Keratinocyte (primary cell): Measurements from ENCODE around the gene PRR27. TPM values are rescaled to one million over a fixed set of nuclear protein-coding genes. Genes with fewer than 3 reads are reported as not detected.

Source experiments
- DNase-seq: peaks from one replicate; pipeline ENCODE4 v3.0.0-alpha.2; 2011; ENCODE audit warnings: low read depth, missing footprints, low spot score
- FAIRE-seq: peaks from 2 replicates; lab custom pipeline; 2011; peaks lifted over from hg19 to GRCh38; lab: Jason Lieb, UNC
- H2AFZ ChIP-seq: 2 replicates; pipeline ENCODE4 v1.6.0; 2012; ENCODE audit warnings: low read length, control low read depth, inconsistent platforms; ENCODE audit not compliant: control insufficient read depth
- H3K27ac ChIP-seq: 2 replicates; pipeline ENCODE4 v1.5.1; 2011; ENCODE audit warnings: low read length; ENCODE audit not compliant: control insufficient read depth, insufficient read depth
- H3K27me3 ChIP-seq: 3 replicates; pipeline ENCODE4 v1.6.0; 2011; ENCODE audit warnings: low read length; ENCODE audit not compliant: control insufficient read depth, insufficient read depth; ENCODE audit errors: extremely low read depth
- H3K36me3 ChIP-seq, 2 experiments: 2 replicates in 1 of 2; 3 replicates in 1 of 2; pipeline ENCODE4 v1.5.1; 2011; ENCODE audit warnings: low read length in 2 of 2, mild to moderate bottlenecking in 1 of 2; ENCODE audit not compliant: control insufficient read depth in 2 of 2, insufficient read depth in 2 of 2; ENCODE audit errors: extremely low read depth in 1 of 2
- H3K4me1 ChIP-seq: 3 replicates; pipeline ENCODE4 v1.5.1; 2011; ENCODE audit warnings: low read length; ENCODE audit not compliant: control insufficient read depth, insufficient read depth; ENCODE audit errors: extremely low read depth
- H3K4me2 ChIP-seq: 3 replicates; pipeline ENCODE4 v1.6.0; 2011; ENCODE audit warnings: low read depth, low read length; ENCODE audit not compliant: control insufficient read depth, insufficient read depth; ENCODE audit errors: extremely low read depth
- H3K4me3 ChIP-seq, 3 experiments: fragments of 200-600 bp in 1 of 3; sonication (generic) in 1 of 3; 2 replicates in 2 of 3; 3 replicates in 1 of 3; pipeline ENCODE4 v1.5.1; 2011 to 2016; ENCODE audit warnings: low read length in 3 of 3, mild to moderate bottlenecking in 3 of 3, control low read depth in 2 of 3, inconsistent platforms in 1 of 3, low read depth in 1 of 3, mixed read lengths in 1 of 3, mixed run types in 1 of 3, moderate library complexity in 1 of 3; ENCODE audit not compliant: control insufficient read depth in 2 of 3, insufficient read depth in 2 of 3; ENCODE audit errors: extremely low read depth in 1 of 3
- H3K79me2 ChIP-seq: 2 replicates; pipeline ENCODE4 v1.6.0; 2012; ENCODE audit warnings: low read length; ENCODE audit not compliant: control insufficient read depth, insufficient read depth
- H3K9ac ChIP-seq: 3 replicates; pipeline ENCODE4 v1.6.0; 2011; ENCODE audit warnings: low read length; ENCODE audit not compliant: control insufficient read depth, insufficient read depth; ENCODE audit errors: extremely low read depth
- H3K9me1 ChIP-seq: 3 replicates; pipeline ENCODE4 v1.6.0; 2011; ENCODE audit warnings: low read length; ENCODE audit not compliant: control insufficient read depth, insufficient read depth; ENCODE audit errors: extremely low read depth
- H3K9me3 ChIP-seq: 2 replicates; pipeline ENCODE4 v1.5.1; 2012; ENCODE audit warnings: low read depth, low read length; ENCODE audit not compliant: control insufficient read depth
- H4K20me1 ChIP-seq: 3 replicates; pipeline ENCODE4 v1.6.0; 2011; ENCODE audit warnings: low read length; ENCODE audit not compliant: control insufficient read depth, insufficient read depth; ENCODE audit errors: extremely low read depth
- CTCF ChIP-seq, 3 experiments: IDR thresholded peaks in 1 of 3; conservative IDR thresholded peaks in 1 of 3; optimal IDR thresholded peaks in 1 of 3; 2 replicates in 2 of 3; 3 replicates in 1 of 3; pipeline versions ENCODE3 to v1.5.1; 2011; ENCODE audit warnings: low read length in 3 of 3, mild to moderate bottlenecking in 3 of 3, moderate library complexity in 2 of 3, control low read depth in 1 of 3, inconsistent platforms in 1 of 3; ENCODE audit not compliant: insufficient read depth in 2 of 3; ENCODE audit errors: extremely low read depth in 1 of 3
- EZH2 ChIP-seq: IDR thresholded peaks from one replicate; pipeline ENCODE4 v1.6.1; 2012; ENCODE audit warnings: inconsistent platforms, mild to moderate bottlenecking, low read length, moderate library complexity
- dilution Hi-C: fragments of 300-500 bp; cut with MboI; formaldehyde crosslinking; loops from one replicate; pipeline ENCODE4 v1.7.0; 2020; ENCODE audit warnings: low sequenced_read_pairs; ENCODE audit not compliant: extremely low pct_ligation_motif_present
- polyA plus RNA-seq, 5 experiments: library from polyadenylated mRNA; depleted of rRNA in 3 of 5; stranded (reverse) in 3 of 5; stranded (forward) in 1 of 5; unstranded in 1 of 5; fragments of >200 nt; gene quantifications; 1 replicate in 1 of 5; 2 replicates in 3 of 5; 3 replicates in 1 of 5; pipeline versions ENCODE4 v1.2.1 to v1.2.3, GENCODE V29; 2011 to 2012; ENCODE audit warnings: missing spikeins in 2 of 5, low read depth in 1 of 5, low replicate concordance in 1 of 5

Gene PRR27
- polyA plus RNA-seq, 1 donor (not counting 4 experiments of a cell fraction or from before 2014, with no cell fraction given) = not detected

GRCh38 chr4:70195425-70195824, 41.4 kb downstream of the PRR27 start, which contains the start of gene ODAM:
TSS of gene ODAM (plus strand) at chr4:70195725. CDS start at chr4:70196544, 819 bp downstream.
- no peak for DNase-seq
- Histone ChIP-seq H3K4me1 (no peaks in the 10 kb centered on the region), H3K79me2 (no peaks in the 10 kb centered on the region), H2AFZ (no peak within 1 kb of the TSS), H3K36me3 (no peaks in the 10 kb centered on the region), H3K4me3 (no peak within 1 kb of the TSS), H3K9me1 (no peaks in the 10 kb centered on the region), H3K27ac (no peak within 1 kb of the TSS), H3K9ac (no peak within 1 kb of the TSS), H3K4me2 (no peak within 1 kb of the TSS), H3K9me3 (no peaks in the 10 kb centered on the region), H4K20me1 (no peaks in the 10 kb centered on the region), H3K27me3 (no peaks in the 10 kb centered on the region)
- no peak for FAIRE-seq
- TF ChIP-seq EZH2 = no peak
- TF ChIP-seq CTCF (optimal IDR thresholded peaks at IDR 0.05 in 1 of 3, IDR thresholded peaks at IDR 0.05 in 1 of 3, conservative IDR thresholded peaks at IDR 0.05 in 1 of 3; ENCODE audit: extremely low read depth in 1 of 3, insufficient read depth in 2 of 3, low read length in 3 of 3) = no peak
- dilution Hi-C loops = no loop called here

- TF ChIP-seq EZH2 (no peak), CTCF (optimal IDR thresholded peaks at IDR 0.05 in 1 of 3, IDR thresholded peaks at IDR 0.05 in 1 of 3, conservative IDR thresholded peaks at IDR 0.05 in 1 of 3; ENCODE audit: extremely low read depth in 1 of 3, insufficient read depth in 2 of 3, low read length in 3 of 3) (no peak)
Measured at GRCh38 chr4:70196857-70197256, 42.8 kb downstream of the PRR27 start.

More at GRCh38 chr4:70196857-70197256, 42.8 kb downstream of the PRR27 start:
- Histone ChIP-seq H3K79me2 (no peaks in the 10 kb centered on the region), H3K9me3 (no peaks in the 10 kb centered on the region), H3K9ac (no peak overlapping the region), H3K9me1 (no peaks in the 10 kb centered on the region), H3K27ac (no peak overlapping the region), H4K20me1 (no peaks in the 10 kb centered on the region), H3K36me3 (no peaks in the 10 kb centered on the region), H3K4me1 (no peaks in the 10 kb centered on the region), H3K4me2 (no peak overlapping the region), H3K4me3 (no peak overlapping the region), H3K27me3 (no peaks in the 10 kb centered on the region), H2AFZ (no peak overlapping the region)
- DNase-seq (no peak), FAIRE-seq (no peak)
- dilution Hi-C loops = no loop called here
